HFFc6 (cell line): ENCODE results near the gene NBDY. TPM values are rescaled to one million over a fixed set of nuclear protein-coding genes. Genes with fewer than 3 reads are reported as not detected.
A peak's percentile ranks its signal among the peaks of the same experiment; 100 is the strongest.

ENCODE experiments used
- DNase-seq: peaks from one replicate; pipeline ENCODE4 v3.0.0-alpha.2; 2018
- H3K27ac Mint-ChIP-seq: 2 replicates; pipeline ENCODE4 v1.8.0; 2020; ENCODE audit warnings: mild to moderate bottlenecking, mixed read lengths
- H3K27me3 Mint-ChIP-seq: 2 replicates; pipeline ENCODE4 v1.8.0; 2021; ENCODE audit warnings: mild to moderate bottlenecking, moderate library complexity, mixed read lengths; ENCODE audit not compliant: insufficient read depth
- H3K36me3 Mint-ChIP-seq: 2 replicates; pipeline ENCODE4 v1.8.0; 2021; ENCODE audit warnings: low read depth, mixed read lengths
- H3K4me1 Mint-ChIP-seq: 2 replicates; pipeline ENCODE4 v1.8.0; 2020; ENCODE audit warnings: low read depth, mixed read lengths
- H3K4me3 Mint-ChIP-seq: 2 replicates; pipeline ENCODE4 v1.8.0; 2020; ENCODE audit warnings: mild to moderate bottlenecking, moderate library complexity, mixed read lengths
- H3K9me3 Mint-ChIP-seq: 2 replicates; pipeline ENCODE4 v1.8.0; 2020; ENCODE audit warnings: mild to moderate bottlenecking, mixed read lengths
- CTCF ChIP-seq: fragments of 200-600 bp; sonication (generic); IDR thresholded peaks from 2 replicates; pipeline ENCODE4 v1.5.0; 2021; ENCODE audit warnings: antibody characterized with exemption, mild to moderate bottlenecking
- total RNA-seq, 6 experiments: library from RNA; stranded (reverse); fragmentation: NEBNext Ultra II Directional; extraction: Animal tissue kit (Norgen Biotek cat#: 25700); gene quantifications; 2 replicates in 1 of 6; 3 replicates in 5 of 6; pipeline ENCODE4 v1.2.3, GENCODE V29; 2021

The NBDY gene
- total RNA-seq, 6 experiments from 2014 or later: 61.2 to 78.7 (median 68.3) TPM

- H3K36me3 Mint-ChIP-seq: no peaks in the 10 kb centered on the region
- H3K9me3 Mint-ChIP-seq: no peaks in the 10 kb centered on the region
- no peak overlapping the region for H3K4me3 Mint-ChIP-seq
- no peak for TF ChIP-seq CTCF
- no peak for DNase-seq
- peaks cover 6% of the 10 kb centered on the region; the same call in 1 of the 2 replicates for H3K4me1 Mint-ChIP-seq
- no peaks in the 10 kb centered on the region; the same call in 1 of the 2 replicates for H3K27me3 Mint-ChIP-seq
- H3K27ac Mint-ChIP-seq: no peak overlapping the region
These were observed 56.4 kb downstream of the NBDY start for GRCh38 chrX:56785442-56785841.

GRCh38 chrX:56786889-56787733 lies 58.1 kb downstream of the NBDY start:
- no peak for TF ChIP-seq CTCF
- peaks cover 4% of the 10 kb centered on the region; the same call in 1 of the 2 replicates for H3K4me1 Mint-ChIP-seq
- no peaks in the 10 kb centered on the region for H3K36me3 Mint-ChIP-seq
- DNase-seq: no peak
- H3K9me3 Mint-ChIP-seq: no peaks in the 10 kb centered on the region
- H3K27ac Mint-ChIP-seq: no peak overlapping the region
- H3K27me3 Mint-ChIP-seq: no peaks in the 10 kb centered on the region; the same call in 1 of the 2 replicates
- no peak overlapping the region for H3K4me3 Mint-ChIP-seq

GRCh38 chrX:56787734-56788152 lies 58.7 kb downstream of the NBDY start:
- H3K27ac Mint-ChIP-seq: no peak overlapping the region
- H3K4me1 Mint-ChIP-seq: no peaks in the 10 kb centered on the region
- H3K9me3 Mint-ChIP-seq: no peaks in the 10 kb centered on the region
- no peaks in the 10 kb centered on the region for H3K36me3 Mint-ChIP-seq
- H3K27me3 Mint-ChIP-seq: no peaks in the 10 kb centered on the region; the same call in 1 of the 2 replicates
- no peak for DNase-seq
- H3K4me3 Mint-ChIP-seq: no peak overlapping the region
- TF ChIP-seq CTCF: no peak

- Mint-ChIP-seq H3K4me1 (peaks cover 1% of the 10 kb centered on the region; the same call in 1 of the 2 replicates), H3K27ac (no peak overlapping the region), H3K4me3 (no peak overlapping the region), H3K36me3 (no peaks in the 10 kb centered on the region), H3K9me3 (no peaks in the 10 kb centered on the region), H3K27me3 (no peaks in the 10 kb centered on the region; the same call in 1 of the 2 replicates)
- no peak for DNase-seq
- no peak for TF ChIP-seq CTCF
These were observed 59.2 kb downstream of the NBDY start for GRCh38 chrX:56788229-56788628.

- Mint-ChIP-seq H3K27ac (no peak overlapping the region), H3K4me3 (no peak overlapping the region), H3K9me3 (no peaks in the 10 kb centered on the region), H3K4me1 (peaks cover 5% of the 10 kb centered on the region; the same call in 1 of the 2 replicates), H3K27me3 (no peaks in the 10 kb centered on the region; the same call in 1 of the 2 replicates), H3K36me3 (no peaks in the 10 kb centered on the region)
- peak; percentile 5 for DNase-seq
- TF ChIP-seq CTCF: peak; percentile 46; the same call in 1 of the 2 replicates
These were observed 59.7 kb downstream of the NBDY start for GRCh38 chrX:56788717-56789122.
